Measurements from ENCODE around the gene CFAP74. TPM values are rescaled to one million over a fixed set of nuclear protein-coding genes. Genes with fewer than 3 reads are reported as not detected.

The CFAP74 gene
- total and polyA plus RNA-seq, 2 of the 13 experiments (the other 11 are each of a cell fraction or from before 2014, with no cell fraction given), result 0.27 to 0.62 TPM

DNA sequence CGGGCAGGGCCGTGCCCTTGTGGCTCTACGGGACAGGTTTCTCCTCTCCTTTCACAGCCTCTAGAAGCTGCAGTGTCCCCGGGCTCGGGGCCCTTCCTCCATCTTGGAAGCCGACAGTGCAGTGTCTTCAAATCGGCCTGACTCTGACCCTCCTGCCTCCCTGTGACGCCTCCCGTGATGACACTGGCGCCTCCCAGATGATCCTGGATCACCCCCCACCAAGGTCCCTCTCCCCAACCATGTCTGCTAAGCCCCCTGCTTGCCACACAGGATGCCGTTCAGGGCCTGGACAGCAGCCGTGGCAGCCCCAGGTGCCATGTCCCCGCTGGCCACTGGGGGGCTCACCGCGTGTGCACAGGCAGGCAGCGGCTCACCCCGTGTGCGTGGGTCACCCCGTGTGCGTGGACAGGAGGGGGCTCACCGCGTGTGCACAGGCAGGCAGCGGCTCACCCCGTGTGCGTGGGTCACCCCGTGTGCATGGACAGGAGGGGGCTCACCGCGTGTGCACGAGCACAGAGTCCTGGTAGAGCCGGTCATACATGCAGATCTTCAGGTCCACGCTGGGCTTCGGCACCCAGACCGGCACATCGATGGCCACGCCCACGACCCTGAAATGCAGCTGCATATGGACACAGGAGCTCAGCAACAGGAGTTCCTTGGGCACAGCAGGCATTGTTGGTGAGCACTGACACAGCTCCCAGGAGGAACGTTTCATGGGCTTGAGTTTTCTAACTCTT lies 59.6 kb downstream of the CFAP74 start (continued):
- TF ChIP-seq NPAS2 (CRISPR knock-in tag; IDR thresholded peaks at IDR 0.05; ENCODE audit: borderline replicate concordance) (no peak), ZNF136 (CRISPR knock-in tag; IDR thresholded peaks at IDR 0.05; ENCODE audit: low read depth) (no peak), ZMYM2 (CRISPR knock-in tag; IDR thresholded peaks at IDR 0.05) (peak; percentile 84), YY1 (IDR thresholded peaks at IDR 0.05; ENCODE audit: insufficient read depth, insufficient replicate concordance, low read depth, low read length) (no peak), ZNF20 (CRISPR knock-in tag; IDR thresholded peaks at IDR 0.05) (no peak), ELF1 (CRISPR knock-in tag; IDR thresholded peaks at IDR 0.05) (0 out of 2 replicates have a peak, but pooled peaks have one; percentile 17), ZMAT3 (CRISPR knock-in tag; conservative IDR thresholded peaks at IDR 0.05) (peak; percentile 9; the same call in 1 of the 2 replicates), YEATS2 (CRISPR knock-in tag; IDR thresholded peaks at IDR 0.05; ENCODE audit: borderline replicate concordance) (peak; percentile 31; the same call in 1 of the 2 replicates), WIZ (CRISPR knock-in tag; IDR thresholded peaks at IDR 0.05) (no peak), SAFB2 (CRISPR knock-in tag; IDR thresholded peaks at IDR 0.05; ENCODE audit: borderline replicate concordance, low read depth) (0 out of 2 replicates have a peak, but pooled peaks have one; percentile 33), ETV5 (CRISPR knock-in tag; IDR thresholded peaks at IDR 0.05; ENCODE audit: borderline replicate concordance) (no peak; the same call in 1 of the 2 replicates), HES4 (CRISPR knock-in tag; IDR thresholded peaks at IDR 0.05; ENCODE audit: borderline replicate concordance) (no peak), HHEX (CRISPR knock-in tag; IDR thresholded peaks at IDR 0.05) (no peak), ZBTB42 (CRISPR knock-in tag; IDR thresholded peaks at IDR 0.05) (no peak), SATB2 (CRISPR knock-in tag; IDR thresholded peaks at IDR 0.05) (no peak), ELF4 (CRISPR knock-in tag; IDR thresholded peaks at IDR 0.05; ENCODE audit: borderline replicate concordance) (no peak), ATF3 (CRISPR knock-in tag; IDR thresholded peaks at IDR 0.05) (0 out of 2 replicates have a peak, but pooled peaks have one; percentile 20), ZNF879 (CRISPR knock-in tag; IDR thresholded peaks at IDR 0.05) (0 out of 2 replicates have a peak, but pooled peaks have one; percentile 54)
- TF ChIP-seq, protein P1, sequence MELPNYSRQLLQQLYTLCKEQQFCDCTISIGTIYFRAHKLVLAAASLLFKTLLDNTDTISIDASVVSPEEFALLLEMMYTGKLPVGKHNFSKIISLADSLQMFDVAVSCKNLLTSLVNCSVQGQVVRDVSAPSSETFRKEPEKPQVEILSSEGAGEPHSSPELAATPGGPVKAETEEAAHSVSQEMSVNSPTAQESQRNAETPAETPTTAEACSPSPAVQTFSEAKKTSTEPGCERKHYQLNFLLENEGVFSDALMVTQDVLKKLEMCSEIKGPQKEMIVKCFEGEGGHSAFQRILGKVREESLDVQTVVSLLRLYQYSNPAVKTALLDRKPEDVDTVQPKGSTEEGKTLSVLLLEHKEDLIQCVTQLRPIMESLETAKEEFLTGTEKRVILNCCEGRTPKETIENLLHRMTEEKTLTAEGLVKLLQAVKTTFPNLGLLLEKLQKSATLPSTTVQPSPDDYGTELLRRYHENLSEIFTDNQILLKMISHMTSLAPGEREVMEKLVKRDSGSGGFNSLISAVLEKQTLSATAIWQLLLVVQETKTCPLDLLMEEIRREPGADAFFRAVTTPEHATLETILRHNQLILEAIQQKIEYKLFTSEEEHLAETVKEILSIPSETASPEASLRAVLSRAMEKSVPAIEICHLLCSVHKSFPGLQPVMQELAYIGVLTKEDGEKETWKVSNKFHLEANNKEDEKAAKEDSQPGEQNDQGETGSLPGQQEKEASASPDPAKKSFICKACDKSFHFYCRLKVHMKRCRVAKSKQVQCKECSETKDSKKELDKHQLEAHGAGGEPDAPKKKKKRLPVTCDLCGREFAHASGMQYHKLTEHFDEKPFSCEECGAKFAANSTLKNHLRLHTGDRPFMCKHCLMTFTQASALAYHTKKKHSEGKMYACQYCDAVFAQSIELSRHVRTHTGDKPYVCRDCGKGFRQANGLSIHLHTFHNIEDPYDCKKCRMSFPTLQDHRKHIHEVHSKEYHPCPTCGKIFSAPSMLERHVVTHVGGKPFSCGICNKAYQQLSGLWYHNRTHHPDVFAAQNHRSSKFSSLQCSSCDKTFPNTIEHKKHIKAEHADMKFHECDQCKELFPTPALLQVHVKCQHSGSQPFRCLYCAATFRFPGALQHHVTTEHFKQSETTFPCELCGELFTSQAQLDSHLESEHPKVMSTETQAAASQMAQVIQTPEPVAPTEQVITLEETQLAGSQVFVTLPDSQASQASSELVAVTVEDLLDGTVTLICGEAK (IDR thresholded peaks at IDR 0.05), result no peak
- TF ChIP-seq, protein P1 (CRISPR knock-in tag; IDR thresholded peaks at IDR 0.05), result no peak
- TF ChIP-seq, protein P2, sequence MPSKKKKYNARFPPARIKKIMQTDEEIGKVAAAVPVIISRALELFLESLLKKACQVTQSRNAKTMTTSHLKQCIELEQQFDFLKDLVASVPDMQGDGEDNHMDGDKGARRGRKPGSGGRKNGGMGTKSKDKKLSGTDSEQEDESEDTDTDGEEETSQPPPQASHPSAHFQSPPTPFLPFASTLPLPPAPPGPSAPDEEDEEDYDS (CRISPR knock-in tag; IDR thresholded peaks at IDR 0.05), result peak; percentile 46; the same call in 1 of the 2 replicates

Data from HepG2 (cell line).